Cerebellar nuclear complex (tissue), 1 donor: ENCODE measurements around the gene SOX5.

Experiments
- DNase-seq, 2 experiments: peaks; one replicate each; lab custom pipeline; 2025; lab: John Stamatoyannopoulos, UW

The SOX5 gene

DNA sequence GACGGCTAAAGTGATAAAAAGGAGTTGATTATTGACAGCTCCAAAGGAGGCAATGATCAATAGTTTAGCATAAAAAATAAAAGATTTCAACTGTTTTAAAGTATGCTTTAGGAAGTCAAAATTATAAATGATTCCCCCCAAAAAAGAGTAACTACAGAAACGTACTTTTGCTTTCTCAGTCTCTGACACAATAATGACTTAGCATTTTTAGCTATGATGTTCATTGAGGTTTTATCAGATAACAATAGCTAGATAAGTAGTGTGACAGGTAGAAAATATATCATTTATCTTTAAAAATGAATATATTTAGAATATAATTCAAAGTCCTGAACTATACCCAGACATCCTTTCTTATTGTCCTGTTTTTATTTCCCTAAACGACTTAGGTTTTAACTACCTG is 352.9 kb downstream of the SOX5 start:
- no peak for DNase-seq

DNA sequence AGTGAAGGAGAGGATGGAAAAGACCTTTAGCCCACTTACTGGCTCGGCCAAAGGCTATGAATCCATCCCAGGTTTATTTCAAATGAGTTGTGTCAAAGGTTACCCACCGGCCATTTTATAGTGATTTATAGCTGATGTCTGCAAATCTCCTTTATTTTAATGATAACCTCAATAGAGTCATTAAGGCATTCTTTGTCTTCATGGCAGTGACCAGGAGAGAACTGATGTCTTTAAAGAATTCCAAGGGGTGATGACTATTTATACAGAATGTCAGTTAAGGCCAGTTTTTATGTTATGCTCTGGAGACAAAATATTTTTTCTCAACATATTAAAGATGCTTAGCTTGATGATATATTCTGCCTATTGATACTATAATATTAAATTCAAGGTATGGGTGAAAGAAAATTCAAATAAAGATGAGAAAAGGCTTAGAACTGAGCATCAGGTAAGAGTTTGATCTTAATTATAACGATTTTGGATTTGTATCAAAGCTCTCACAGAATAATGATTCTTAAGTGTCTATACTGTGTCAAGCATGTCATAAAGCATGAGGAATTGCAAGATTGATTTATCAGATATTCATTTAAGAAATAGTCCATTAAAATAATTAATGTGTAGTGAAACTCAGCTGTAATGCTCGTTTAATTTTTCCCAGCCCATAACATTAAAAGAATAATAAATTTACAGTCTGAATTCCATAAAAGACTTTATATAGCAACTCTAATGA is 361.5 kb downstream of the SOX5 start:
- DNase-seq = no peak

DNA sequence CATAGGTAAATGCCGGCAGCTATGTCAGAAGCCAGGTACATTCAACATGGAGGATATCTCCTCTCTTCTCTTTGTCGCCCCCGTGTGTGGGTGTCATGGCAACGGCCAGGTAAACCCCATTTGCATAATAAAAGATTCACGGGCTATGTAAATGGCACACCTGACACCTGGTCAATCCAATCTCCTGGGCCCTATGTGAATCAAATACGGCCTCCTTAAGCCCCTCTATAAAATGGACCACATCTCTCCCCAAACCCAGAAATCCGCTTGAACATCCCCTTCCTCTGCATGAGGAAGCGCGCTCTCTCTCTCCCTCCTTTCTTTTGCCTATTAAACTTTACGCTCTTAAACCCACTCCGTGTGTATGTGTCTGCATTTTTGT is 363.7 kb downstream of the SOX5 start:
- no peak for DNase-seq

DNA sequence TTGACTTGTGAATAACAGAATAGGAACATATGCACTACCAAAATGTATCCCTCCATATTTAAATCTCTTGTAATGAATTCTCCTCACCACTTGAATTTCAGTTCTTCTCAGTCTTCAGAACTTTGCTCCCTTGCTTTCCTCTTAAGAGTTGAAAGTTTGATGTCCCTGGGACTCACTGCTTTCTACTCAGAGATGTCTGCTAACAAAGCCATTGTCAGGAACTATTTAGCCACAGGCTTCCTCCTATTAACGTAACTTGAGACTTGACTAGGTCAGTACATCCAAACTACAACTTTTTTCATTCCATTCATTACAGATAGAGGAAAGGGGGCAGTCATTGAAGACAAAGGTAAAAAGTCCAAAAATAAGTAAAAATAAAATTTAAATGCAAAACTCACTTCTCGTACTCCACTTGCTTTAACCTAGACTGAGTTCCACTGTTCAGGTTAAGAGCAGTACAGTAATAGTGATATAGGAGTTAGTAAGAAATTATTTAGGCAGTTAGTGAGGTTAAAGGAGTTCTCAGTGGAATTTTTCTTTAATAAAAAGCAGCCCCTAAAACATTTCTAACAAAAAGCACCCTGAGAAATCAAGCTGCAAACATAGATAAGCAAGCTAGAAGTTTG is 364.2 kb downstream of the SOX5 start:
- no peak for DNase-seq

DNA sequence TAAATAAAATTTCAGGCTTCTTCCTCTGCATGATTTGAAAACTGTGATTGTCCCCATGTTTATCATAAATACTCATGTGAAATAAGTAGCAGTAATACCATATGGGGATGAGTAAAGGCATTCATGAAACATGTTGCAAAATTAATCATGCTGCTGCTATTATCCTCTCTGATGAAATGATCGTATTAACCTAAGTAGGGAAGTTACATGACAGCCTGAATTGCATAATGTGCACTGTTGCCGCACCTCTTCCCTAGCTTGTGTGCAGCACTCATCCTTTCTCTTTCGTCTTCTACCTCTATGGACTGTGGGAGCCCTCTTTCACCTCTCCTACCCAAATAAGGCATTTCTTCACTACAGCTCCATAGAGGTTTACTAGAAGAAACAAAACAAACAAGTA is 367.6 kb downstream of the SOX5 start:
- DNase-seq = no peak

DNA sequence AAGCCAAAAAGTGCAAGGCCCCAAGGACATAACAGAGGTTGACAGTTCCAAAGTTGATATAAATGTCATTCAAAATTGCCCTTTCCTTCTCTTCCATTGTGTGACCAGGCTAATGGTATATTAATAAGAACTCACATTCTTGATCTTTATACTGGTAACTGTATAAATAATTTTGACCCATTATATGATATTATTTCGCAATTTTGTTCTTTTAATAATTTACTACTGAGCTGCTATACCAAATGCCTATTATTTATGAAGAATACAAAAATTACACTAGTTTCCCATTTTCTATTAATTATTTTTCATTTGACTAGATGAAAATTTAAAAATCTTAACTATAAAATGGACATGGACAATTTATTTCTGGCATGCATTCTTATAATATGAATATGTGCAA is 370.2 kb downstream of the SOX5 start:
- no peak for DNase-seq

DNA sequence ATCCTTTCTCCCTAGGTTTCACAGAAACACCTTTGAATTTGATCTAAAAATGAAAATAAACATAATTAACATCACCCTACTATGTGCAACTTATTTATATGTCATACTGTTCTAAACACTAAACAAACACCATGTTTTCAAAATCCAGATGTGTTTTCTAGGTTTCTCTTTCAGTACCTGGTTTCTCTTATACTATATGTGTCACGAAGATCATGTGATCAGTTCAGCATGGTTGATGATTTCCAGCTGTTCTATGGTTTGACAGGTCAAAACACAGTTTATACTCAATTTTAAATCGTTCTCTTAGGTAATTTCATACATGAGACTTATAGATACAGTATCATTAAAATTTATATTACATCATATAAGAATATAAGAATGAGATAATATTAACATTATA is 373.1 kb downstream of the SOX5 start:
- DNase-seq = no peak

DNA sequence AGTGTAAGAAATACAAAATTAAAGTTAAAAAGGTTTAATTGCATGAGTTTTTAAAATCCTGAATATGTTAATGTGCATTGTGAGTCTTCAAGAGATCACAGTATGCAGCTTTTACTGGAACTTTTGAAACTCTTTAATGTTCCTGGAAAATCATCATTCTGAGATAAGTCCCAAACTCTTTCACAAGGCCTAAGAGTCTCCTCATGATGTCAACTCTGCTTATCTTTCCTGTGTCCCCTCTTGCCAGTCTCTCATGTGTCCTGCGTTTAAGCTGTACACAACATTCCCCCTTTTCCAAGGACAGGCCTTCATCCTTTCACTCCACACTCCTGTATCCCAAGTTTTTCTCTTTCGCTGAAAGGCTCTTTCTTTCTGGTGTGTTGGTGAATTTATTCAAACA is 380.1 kb downstream of the SOX5 start:
- no peak for DNase-seq

DNA sequence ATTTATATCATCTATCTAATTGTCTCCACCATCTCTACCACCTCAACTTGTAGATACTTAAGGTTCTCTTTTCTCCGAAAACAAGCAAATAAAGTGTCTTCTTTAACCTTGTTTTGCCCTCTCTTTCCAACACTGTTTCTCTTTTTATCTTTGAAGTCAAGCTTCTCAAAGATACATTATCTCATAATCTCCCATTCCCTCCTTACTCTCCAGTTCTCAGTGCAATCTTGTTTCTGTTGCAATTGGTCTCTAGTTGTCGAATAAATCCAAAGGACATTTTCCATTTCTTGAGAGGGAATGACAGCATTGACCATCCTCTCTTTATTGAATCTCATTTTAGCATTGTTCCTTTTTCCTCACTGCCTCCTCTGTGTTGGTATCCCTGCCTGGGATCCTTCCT is 383.3 kb downstream of the SOX5 start:
- no peak for DNase-seq

DNA sequence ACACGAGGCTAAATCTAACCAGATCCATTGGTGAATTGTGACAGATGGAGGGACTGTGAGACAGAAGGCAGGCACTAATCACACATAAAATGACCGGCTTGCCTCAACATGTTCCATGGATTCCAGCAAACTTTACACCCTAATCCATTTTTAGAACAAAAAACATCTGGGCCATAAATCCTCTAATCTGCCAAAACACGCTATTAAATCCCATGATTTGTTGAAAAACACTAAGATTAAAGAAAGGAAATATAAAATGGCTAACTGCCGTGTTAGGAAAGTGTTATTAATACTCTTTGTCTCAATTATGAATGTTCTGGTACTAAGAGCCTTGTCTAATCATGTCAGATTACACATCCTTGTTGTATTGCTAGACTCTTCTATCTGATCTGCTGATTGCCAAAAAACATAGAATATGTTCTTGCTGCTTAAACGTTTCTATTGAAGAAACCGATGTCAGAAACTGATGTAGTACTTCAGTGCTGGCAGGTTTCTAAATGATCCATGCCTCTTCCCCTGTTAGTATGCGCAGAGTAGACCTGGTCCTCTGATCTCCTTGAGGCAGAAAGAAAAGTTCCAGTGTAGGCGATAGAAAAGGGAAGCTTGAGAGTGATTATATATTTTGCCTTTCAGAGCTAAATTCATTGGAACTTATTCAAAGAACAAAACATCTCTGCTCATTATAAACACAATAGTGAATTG is 384.9 kb downstream of the SOX5 start:
- DNase-seq = no peak

DNA sequence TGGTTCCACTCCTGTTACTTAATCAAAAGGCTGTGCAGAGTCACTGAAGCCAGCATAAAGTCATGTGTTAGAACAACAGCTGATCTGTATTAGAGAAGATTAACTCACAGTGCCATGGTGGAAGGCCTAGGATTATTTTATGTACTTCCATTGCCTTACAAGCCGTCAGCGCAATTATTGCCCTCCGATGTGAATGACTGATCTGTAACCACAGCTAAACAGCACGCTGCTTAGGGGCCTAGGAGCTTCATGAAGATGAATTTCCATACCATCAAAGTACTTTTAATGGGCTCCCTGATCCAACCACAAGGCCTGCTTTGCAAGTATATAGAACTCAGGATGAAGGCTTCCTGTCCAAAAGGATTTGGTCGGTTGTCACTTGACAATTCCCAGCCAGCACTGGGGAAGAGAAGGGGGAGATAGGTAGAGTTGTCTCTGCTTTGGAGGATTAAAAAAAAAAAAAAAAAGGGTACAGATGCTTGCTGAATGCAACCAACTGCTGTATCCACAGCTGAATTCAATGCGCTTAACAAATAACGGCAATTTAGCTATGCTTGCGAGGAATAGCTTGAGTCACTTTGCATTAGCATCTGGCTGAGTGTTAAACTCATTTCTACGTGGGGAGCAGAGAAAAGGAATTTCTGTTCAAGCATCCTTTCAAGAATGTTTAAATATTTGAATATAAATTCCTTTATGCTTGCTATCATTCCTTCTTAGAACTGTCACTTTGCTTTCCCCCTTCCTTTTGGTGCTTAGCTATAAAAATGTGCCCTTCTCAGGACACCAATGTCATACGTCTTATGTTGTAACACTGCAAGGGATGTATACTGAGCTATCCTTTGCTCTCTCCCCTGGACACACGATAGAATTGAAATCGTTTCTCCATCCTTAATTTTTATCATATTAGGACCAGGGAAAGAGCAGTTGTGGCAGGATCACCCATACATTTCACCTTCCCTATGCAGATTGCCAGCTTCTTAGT is 387.8 kb downstream of the SOX5 start:
- no peak for DNase-seq

DNA sequence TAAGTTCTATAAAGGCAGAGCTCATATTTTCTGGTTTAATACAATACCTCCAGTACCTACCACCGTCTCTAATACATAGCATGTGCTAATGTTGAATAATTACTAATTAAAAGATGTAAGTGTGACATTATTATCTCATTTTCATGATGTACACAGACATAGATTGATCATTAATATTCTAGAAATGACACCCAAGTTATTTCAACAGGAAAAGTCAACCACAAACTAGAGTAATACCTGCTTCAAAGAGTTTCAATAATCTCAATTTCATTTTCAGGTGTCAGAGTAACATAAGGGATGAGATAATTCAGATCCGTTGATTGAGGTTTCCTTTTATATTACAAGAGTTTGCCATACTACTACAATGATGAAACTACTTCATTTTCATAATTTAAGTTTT is 388.9 kb downstream of the SOX5 start:
- DNase-seq = no peak

DNA sequence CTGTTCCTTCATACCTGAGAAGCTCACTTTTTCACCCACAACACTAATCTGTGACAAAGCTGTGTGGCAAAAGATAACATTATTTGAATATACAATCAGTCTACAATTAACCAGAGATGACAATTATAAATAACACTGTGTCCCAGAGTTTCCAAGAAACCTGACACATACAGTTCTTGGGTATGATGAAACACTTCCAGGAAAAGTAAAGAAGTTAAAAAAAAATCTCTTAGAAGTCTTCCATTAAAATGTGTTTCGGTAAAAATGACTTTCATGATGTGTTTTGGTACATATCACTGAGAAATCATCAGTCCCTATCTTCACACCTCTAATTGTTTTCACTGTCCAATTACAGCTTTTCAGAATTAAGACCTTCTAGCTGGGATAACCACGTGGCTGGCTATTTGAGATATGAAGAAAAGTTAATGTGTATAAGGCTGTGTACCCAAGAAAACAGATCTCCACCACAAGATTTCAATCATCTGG is 390.2 kb downstream of the SOX5 start:
- no peak for DNase-seq

DNA sequence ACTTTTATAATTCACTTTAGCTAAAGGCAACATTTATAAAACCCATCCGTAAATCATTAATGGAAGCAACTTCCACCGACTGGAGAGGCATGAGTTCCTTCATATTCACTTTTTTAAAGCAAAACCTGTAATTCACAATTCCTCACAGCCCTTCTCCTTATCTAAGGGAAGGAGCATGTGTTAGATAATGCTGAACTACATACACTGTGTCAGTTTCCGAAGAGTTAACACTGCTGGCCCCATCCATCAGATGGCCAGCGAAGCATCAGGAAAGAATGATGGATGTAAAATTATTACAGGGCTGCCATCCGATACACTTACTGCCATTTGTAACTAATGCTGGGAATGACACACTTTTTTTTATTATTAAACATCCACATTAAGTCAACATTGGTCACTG is 392.8 kb downstream of the SOX5 start:
- DNase-seq = no peak

DNA sequence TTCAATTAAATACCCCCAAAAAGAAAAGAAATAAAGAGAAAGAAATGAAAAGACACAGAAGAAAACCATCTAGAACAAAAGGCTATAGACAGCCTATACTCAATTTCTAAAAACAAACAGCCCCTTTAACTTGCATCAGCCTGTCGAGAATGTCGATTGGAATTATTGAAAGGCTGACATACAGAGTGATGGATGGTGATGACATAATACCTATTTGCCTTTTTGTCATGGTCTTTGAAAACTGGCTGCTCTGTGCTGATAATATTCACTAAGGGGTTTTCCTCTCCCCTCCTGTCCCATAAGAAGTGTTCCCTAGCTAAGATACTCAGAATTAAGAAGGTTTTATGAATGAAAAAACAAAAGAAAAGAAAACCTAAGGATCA is 393.7 kb downstream of the SOX5 start:
- DNase-seq = no peak

DNA sequence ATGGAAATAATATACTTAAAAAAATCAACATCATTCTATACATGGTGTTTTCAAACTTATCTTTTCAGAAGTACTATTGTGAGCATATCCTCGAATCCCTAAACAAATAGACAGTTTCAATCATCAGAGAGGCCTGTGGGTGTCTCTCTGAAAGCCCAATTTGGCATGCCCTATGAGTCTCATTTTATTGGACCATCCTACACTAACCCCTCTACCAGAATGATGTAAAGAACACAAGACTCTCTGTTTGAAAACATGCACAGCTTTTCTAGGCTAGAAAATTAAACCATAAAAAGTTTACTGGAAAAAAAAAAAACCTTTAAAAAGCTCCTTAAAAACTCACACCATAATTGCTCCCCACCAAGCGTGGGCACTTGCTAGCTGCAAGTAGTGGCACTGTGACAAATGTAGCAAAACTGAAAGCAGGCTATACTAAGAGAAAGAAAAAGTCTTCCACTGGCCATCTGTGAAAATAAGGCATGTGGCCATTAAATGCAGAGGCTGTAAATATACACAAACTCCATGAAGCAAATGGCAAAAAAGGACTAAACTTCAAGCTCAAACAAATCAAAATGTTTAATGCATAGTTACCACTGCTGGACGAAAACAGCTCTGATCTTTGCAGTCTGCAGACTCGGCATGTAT is 394.2 kb downstream of the SOX5 start:
- no peak for DNase-seq

DNA sequence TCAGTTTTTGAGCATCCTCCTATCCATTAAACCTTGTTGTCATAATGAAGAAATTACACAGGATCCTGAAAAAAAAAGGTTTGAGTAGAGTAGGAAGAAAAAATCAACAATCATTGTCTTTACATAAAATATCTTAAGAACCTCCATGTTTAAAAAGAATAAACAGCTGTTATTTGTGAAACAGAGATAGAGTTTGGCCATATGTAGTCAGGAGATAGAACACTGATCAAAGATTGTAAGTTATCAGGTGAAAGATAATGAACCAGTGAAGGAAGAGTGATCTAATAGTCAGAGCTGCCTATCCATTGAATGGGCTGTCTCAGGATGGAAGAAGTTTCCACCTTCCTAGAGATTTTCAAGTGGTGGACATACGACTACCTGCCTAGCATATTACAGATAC is 397.1 kb downstream of the SOX5 start:
- no peak for DNase-seq

DNA sequence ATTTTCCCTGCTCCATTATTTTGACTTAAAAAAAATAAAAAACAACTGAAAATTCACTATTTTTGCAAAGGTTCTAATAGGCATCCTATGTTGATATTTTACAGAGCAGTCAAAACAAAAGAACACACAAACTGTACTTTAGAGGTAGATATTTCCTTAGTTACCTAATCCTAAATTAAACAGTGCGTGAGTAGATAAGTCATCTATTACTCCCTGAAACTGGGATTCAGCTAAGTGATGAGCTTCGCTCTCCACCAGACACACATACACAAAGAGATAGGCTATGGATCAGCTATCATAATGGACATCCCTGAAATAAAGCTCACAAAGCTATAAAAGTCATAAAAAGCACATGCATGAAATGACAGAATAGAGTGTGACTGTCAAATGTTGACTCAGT is 398.7 kb downstream of the SOX5 start:
- DNase-seq = no peak

DNA sequence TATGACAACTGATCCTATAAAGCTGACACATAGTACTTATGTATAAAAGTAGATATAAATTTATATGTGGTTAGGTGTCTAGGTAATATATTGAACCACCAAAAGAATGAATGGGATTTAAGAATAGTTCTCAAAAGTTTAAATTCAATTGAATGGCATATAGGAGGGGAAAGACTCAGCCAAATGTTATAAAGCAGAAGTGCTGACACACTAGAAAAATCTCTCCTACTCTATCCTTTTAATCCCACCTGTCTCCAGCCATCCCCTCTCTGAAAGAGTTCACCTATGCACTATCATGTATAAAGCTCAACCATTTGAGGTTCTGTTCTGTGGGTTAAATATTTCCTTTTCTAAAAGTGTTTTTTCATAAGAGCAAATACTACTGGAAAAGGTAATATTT is 400.7 kb downstream of the SOX5 start:
- no peak for DNase-seq

DNA sequence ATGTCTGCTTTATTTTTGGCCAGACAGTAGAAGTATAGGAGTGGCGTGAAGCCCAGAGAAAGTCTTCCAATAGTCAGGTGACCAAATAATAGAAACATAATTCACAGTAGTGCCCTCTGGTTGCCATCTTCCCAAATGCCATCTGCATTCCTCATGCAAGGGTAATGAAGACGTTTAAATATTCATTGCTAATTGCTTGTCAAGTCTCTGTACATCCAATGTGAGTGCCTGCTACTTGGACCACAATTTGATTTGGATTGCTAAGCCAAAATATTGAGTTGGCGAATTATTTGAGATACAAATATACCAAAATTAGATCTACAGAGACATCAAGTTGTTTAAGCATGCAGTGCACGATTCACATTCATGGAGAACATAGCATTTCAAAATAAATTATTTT is 402.7 kb downstream of the SOX5 start:
- DNase-seq = no peak

DNA sequence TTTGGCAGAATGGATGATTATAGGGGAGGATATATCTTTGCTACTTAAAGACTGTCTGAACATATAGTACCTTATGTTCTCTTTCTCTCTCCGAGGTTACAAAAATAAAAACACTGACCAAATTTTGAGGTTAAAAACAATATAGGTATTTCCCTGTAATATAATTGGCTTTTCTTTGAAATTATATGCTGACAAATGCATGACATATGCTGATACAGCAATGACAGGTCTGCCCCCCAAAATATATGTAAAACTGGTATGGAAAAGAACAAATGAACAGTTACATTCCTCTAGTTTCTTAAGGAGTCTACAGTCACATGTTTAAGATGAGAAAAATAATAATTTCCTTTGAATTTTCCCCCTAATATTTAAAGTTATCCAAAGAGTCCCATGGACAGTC is 405.7 kb downstream of the SOX5 start:
- DNase-seq = no peak

DNA sequence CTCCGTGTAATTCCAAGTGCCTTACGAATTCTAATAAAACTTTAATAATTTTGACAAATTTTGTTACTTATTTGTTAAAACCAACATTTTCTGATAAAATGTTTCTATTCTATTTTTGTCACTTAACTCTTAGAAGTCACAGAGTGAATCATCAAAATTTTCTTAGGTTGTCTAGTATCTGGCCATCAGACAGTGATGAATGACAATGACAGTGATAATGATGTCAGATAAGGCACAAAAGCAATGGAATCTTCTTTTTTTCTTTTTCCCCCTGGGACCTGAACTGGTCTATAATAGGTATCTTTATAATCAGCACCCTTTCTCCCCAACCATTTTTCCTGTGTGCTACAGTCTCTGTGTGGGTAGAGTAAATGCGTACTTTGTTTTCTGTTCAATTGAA is 407.3 kb downstream of the SOX5 start:
- DNase-seq = no peak
